Ramos (cell line): ENCODE measurements around the gene RHEBL1.

ENCODE experiments used
- in situ Hi-C: fragments of 300-500 bp; cut with MboI; formaldehyde crosslinking; loops from one replicate; pipeline ENCODE4 v1.14.3; 2022; ENCODE audit warnings: low sequenced_read_pairs; ENCODE audit not compliant: unreplicated experiment

Gene RHEBL1

GRCh38 chr12:49039421-49040363 lies 30.1 kb downstream of the RHEBL1 start:
- in situ Hi-C loops = no loop called here

GRCh38 chr12:49038291-49038955 lies 31.4 kb downstream of the RHEBL1 start:
- in situ Hi-C loops = no loop called here

- in situ Hi-C loops = no loop called here
Observed at GRCh38 chr12:49037947-49038237, 31.9 kb downstream of the RHEBL1 start.

- in situ Hi-C loops = no loop called here
Observed at GRCh38 chr12:49037111-49037946, 32.5 kb downstream of the RHEBL1 start.

- in situ Hi-C loops = no loop called here
Observed at GRCh38 chr12:49036029-49036428, 33.8 kb downstream of the RHEBL1 start.

- in situ Hi-C loops = no loop called here
Observed at GRCh38 chr12:49034286-49034622, 35.5 kb downstream of the RHEBL1 start.

- in situ Hi-C loops = no loop called here
Observed at GRCh38 chr12:49033611-49034285, 36.0 kb downstream of the RHEBL1 start.

- in situ Hi-C loops = no loop called here
Observed at GRCh38 chr12:49032679-49033447, 36.9 kb downstream of the RHEBL1 start.

GRCh38 chr12:49032276-49032675 lies 37.5 kb downstream of the RHEBL1 start:
- in situ Hi-C loops = no loop called here

GRCh38 chr12:49031573-49032161 lies 38.1 kb downstream of the RHEBL1 start:
- in situ Hi-C loops = no loop called here

GRCh38 chr12:49030714-49031572 lies 38.8 kb downstream of the RHEBL1 start:
- in situ Hi-C loops = no loop called here

- in situ Hi-C loops = no loop called here
Observed at GRCh38 chr12:49030119-49030518, 39.7 kb downstream of the RHEBL1 start.

- in situ Hi-C loops = no loop called here
Observed at GRCh38 chr12:49028666-49029275, 41.0 kb downstream of the RHEBL1 start.

- in situ Hi-C loops = no loop called here
Observed at GRCh38 chr12:49027846-49028555, 41.8 kb downstream of the RHEBL1 start.

GRCh38 chr12:49026678-49027480 lies 42.9 kb downstream of the RHEBL1 start:
- in situ Hi-C loops = no loop called here

GRCh38 chr12:49026101-49026500 lies 43.7 kb downstream of the RHEBL1 start:
- in situ Hi-C loops = no loop called here

- in situ Hi-C loops = no loop called here
Observed at GRCh38 chr12:49025463-49025862, 44.3 kb downstream of the RHEBL1 start.
